ENCODE data around the gene U2SURP.
"Not testable (repeated sequence)": the region's sequence is repeated elsewhere in the genome, so short reads cannot be mapped to it uniquely, and the experiment has no call there.

U2SURP gene

DNA sequence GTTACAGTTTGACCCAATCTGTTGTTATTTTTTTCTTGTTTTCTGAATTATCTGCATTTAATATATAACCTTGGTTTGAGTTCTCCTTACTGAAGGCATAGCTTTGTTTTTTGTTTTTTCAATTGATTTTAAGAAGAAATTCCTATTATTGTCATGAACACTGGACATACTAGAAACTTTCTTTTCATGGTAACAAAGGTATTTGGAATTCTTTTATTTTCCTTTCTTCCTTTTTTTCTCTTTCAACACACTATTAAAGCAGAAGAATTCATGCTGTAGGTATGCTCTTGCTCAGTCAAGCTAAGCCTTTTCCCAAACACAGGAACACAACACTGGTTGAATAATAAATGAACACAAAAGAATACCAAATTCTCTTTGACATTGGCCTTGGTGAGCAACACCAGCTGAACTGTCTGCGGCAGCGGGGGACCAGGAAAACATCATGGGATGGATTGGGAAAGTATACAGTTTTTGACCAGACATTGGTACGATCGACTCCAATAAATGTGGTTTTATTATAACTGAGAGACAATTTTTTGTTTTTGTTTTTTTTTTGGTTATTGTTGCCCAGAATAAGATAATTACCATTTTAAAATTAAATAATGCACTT is 23.1 kb downstream of the U2SURP start:
- DNase-seq, result no peak

DNA sequence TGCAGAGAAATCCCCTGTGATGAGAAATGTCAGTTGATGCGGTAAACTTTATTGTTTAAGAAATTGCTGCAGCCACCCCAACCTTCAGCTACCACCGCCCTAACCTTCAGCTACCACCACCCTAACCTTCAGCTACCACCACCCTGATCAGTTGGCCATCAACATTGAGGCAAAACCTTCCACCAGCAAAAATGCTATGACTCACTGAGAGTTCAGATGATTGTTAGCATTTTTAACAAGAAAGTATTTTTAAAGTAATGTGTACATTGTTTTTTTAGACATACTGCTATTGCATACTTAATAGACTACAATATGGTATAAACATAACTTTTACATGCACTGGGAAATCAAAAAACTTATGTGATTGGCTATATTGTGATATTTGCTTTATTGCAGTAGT is 30.0 kb downstream of the U2SURP start:
- DNase-seq, result no peak

GRCh38 chr3:143031796-143032387 is 30.5 kb downstream of the U2SURP start:
- not testable (repeated sequence) for DNase-seq

- DNase-seq, result no peak
Observed at GRCh38 chr3:143035466-143036211, 34.3 kb downstream of the U2SURP start.

DNA sequence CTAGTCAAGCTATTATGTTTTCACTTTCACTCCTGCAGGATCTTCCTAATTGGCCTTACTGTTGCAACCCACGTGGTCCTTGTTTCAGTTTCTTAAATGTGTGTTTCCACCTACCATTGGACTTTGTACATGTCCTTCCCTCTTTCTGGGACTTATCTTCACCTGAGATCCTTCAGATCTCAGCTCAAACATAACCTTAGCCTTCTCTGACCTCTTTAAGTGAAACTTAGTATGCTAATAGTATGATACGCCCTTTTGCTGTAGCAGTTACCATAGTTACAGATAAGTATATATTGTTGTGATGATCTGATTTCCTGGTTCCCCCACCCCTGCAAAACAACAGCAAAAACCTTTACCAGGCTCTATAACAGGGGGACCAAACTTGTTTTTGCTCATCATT is 35.2 kb downstream of the U2SURP start:
- DNase-seq, result no peak

DNA sequence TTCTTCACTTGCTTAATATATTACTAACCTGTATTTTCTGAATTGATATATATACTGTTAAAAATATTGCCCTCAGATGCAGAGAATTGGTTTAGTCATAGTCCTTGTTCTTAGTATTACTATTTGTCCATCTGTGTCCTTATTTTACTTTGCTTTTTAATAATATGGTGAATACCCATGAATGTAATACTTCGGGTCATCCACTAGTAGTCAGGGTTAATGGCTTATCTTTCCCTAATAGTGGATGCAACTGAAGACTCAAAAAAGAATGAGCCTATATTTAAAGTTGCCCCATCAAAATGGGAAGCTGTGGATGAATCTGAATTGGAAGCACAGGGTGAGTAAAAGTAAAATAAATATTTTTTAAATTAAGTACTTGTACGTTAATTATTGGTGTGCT is 36.5 kb downstream of the U2SURP start:
- no peak for DNase-seq

GRCh38 chr3:143040261-143040879 is 39.0 kb downstream of the U2SURP start:
- no peak for DNase-seq

- no peak for DNase-seq
Observed at GRCh38 chr3:143041903-143042302, 40.5 kb downstream of the U2SURP start.

DNA sequence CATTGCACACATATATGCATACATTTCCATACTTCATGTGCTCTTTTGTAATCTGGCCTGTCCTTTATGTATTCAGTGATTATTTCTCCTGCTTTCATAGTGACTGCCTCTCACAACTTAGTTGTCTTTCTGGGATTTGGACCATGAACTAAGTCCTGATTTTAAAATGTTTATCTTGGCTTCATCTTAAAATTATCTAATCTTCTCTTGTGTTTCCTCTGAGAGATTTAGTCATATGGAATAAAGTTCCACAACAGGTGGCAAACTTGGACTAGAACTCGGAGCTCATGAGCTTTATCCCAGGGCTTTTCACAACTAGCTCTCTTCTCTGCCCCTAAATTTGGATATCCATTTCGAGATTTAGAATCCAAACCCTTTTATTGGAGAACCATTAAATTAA is 44.3 kb downstream of the U2SURP start:
- no peak for DNase-seq

DNA sequence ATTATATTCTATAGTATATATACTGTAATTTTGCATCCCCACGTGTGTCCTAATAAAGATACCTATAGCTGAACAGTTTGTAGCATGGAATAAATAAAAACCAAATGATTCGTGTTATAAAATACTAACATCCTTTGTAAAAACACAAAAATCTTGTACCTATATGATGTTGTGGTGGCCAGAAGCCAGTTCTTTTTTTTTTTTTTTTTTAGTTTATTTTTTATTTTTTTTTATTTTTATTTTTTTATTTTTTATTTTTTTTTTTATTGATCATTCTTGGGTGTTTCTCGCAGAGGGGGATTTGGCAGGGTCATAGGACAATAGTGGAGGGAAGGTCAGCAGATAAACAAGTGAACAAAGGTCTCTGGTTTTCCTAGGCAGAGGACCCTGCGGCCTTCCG is 44.7 kb downstream of the U2SURP start:
- not testable (repeated sequence) for DNase-seq

DNA sequence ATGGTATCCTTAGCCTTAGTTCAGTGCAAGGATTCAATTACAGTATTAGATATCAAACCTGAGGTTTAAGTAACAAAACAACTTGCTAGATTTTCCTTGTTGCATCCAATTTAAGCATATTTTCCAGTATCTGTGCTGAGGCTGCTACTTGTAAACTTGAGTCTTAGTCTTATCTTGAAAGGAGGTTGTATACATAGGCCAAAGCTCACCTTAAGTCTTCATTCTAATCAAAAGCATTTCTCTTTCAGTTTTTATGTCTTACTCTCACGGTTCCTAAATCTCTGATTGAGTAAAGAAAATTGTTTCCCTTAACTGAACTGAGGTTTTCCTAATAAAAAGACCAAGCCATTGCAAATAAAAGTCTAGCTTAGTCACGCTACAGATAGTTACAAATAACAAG is 52.6 kb downstream of the U2SURP start:
- DNase-seq, result no peak

GRCh38 chr3:143056372-143056771 is 55.0 kb downstream of the U2SURP start:
- DNase-seq, result no peak

GRCh38 chr3:143060906-143061305 is 59.5 kb downstream of the U2SURP start:
- DNase-seq, result no peak

DNA sequence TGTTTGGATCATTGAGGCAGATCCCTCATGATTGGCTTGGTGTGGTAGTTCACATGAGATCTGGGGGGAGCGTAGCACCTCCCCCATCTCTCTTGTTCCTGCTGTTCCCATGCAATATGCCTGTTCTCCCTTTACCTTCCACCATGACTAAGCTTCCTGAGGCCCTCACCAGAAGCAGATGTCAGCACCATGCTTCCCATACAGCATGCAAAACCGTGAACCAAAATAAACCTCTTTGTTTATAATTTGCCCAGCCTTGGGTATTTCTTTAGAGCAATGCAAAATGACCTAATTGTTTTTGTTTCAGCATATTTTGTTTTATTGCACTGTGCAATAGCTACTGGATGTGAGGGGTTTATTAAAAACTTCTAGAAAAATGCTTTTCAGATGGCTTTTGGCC is 61.6 kb downstream of the U2SURP start:
- DNase-seq, result no peak

- DNase-seq, result no peak
Observed at GRCh38 chr3:143064777-143065176, 63.4 kb downstream of the U2SURP start.

- DNase-seq, result no peak
Observed at GRCh38 chr3:143065364-143065763, 64.0 kb downstream of the U2SURP start.

DNA sequence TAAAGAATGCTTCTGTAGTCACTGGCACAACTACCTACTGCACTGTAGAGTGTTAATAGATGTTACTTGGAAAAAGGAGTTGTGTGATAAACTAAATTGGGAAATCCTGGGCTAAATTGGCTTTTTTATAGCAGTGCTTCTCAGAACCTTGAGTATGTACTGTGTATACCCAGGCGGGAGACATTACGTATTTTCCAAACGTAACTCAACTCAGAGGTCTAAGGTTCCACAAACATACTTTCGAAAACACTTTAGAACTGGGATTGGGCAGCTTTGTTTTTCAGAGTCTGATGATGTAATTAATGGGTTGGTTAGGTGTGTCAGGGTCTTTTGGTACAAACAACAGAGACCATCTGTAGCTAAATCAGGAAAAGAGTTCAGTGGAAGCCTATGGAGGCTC is 64.7 kb downstream of the U2SURP start:
- DNase-seq, result no peak

DNA sequence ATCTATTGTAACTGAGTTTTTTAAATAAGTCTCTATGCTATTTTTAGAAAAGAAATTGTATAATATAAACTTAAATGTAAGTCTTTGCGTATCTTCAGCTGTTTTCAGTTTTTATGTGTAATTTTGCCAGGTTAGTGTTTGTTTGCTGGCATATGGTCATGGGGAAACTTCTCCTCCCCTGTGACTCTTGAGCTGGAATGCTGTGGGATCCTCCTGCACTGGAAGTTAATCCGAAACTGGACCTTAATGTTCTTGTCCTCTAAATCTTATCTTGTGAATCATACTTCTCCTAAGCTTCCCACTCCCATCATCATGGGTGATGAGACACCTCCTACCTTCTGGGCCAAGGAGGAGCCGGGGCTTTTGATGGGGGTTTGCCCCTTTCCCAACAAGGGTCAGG is 65.8 kb downstream of the U2SURP start:
- no peak for DNase-seq

DNA sequence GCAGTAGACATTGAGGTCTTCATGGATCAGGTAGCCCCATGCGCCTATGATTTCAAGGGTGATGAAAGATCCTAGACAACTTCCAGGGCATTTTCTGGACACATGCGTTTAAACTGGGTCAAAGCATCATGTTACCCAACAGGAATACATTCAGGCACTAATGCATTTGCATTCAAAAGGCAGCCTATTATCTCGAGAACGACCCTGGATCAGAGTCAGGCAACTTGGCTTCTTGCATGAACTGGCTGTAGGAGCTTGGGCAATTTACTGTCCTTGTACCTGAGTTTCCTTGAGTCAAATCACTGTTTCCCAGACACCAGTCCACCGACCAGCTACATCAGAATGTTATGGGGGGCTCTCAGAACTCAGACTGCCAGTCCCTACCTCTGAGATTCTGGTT is 66.7 kb downstream of the U2SURP start:
- DNase-seq, result no peak

DNA sequence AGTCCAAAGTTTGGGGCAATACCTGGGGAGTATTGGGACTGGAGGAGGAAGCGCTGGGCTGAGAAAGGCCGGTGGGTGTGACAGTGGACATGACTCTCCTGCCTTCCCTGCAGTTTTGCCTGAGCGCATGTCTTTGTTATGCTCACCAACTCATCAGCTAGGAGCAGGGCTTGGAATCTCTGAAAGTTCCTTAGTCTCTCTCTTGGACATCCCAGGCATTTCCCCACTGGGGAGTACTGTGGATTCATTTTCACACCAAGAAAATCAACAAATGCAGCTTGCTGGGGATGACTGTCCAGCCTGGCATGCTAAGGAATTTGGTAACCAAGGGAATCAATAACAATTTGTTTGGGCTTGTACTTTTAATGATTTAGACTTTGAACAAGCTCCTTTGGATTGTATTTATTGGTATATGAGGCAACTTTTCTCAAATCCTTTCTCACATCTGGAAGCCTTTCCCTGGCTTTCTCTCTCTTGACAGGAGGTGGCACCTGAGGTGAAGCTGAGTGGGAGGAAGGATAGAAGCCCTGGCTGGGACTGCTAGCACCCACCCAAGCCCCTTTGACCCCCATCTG is 69.7 kb downstream of the U2SURP start:
- no peak for DNase-seq

GRCh38 chr3:143071776-143072175 is 70.4 kb downstream of the U2SURP start:
- DNase-seq, result no peak

GRCh38 chr3:143072298-143073020 is 71.1 kb downstream of the U2SURP start:
- not testable (repeated sequence) for DNase-seq

- not testable (repeated sequence) for DNase-seq
Observed at GRCh38 chr3:143073541-143073940, 72.2 kb downstream of the U2SURP start.
